H9 (cell line): ENCODE results near the gene CDH4. TPM values are rescaled to one million over a fixed set of nuclear protein-coding genes. Genes with fewer than 3 reads are reported as not detected.

ENCODE experiments used
- DNase-seq: peaks from one replicate; pipeline ENCODE4 v3.0.0-alpha.2; 2017
- H2AFZ ChIP-seq: one replicate; pipeline ENCODE4 v1.6.1; 2013; ENCODE audit warnings: mild to moderate bottlenecking, low read length, control low read depth, moderate library complexity
- H2AK5ac ChIP-seq: 2 replicates; pipeline ENCODE4 v1.6.1; 2013; ENCODE audit warnings: low read length, control low read depth, mixed read lengths; ENCODE audit not compliant: insufficient read length
- H2BK120ac ChIP-seq: one replicate; pipeline ENCODE4 v1.6.1; 2013; ENCODE audit warnings: low read depth, mild to moderate bottlenecking, low read length, control low read depth, inconsistent platforms; ENCODE audit not compliant: poor library complexity, severe bottlenecking
- H2BK12ac ChIP-seq: 2 replicates; pipeline ENCODE4 v1.6.1; 2013; ENCODE audit warnings: low read length, control low read depth, mixed read lengths, low read depth; ENCODE audit not compliant: insufficient read length
- H2BK15ac ChIP-seq: 2 replicates; pipeline ENCODE4 v1.6.1; 2013; ENCODE audit warnings: low read depth, low read length, control low read depth
- H2BK20ac ChIP-seq: one replicate; pipeline ENCODE4 v1.6.1; 2013; ENCODE audit warnings: low read depth, mild to moderate bottlenecking, low read length, control low read depth, inconsistent platforms; ENCODE audit not compliant: poor library complexity, severe bottlenecking
- H2BK5ac ChIP-seq: 2 replicates; pipeline ENCODE4 v1.6.1; 2013; ENCODE audit warnings: low read length, control low read depth, mixed read lengths; ENCODE audit not compliant: insufficient read length
- H3K14ac ChIP-seq: 2 replicates; pipeline ENCODE4 v1.6.1; 2013; ENCODE audit warnings: low read length, control low read depth; ENCODE audit not compliant: insufficient read depth
- H3K18ac ChIP-seq: 2 replicates; pipeline ENCODE4 v1.6.1; 2013; ENCODE audit warnings: low read depth, mild to moderate bottlenecking, mixed read lengths, low read length, control low read depth; ENCODE audit not compliant: insufficient read length
- H3K23ac ChIP-seq: 2 replicates; pipeline ENCODE4 v1.6.1; 2013; ENCODE audit warnings: low read length, control low read depth, mixed read lengths, low read depth; ENCODE audit not compliant: insufficient read length
- H3K23me2 ChIP-seq: 2 replicates; pipeline ENCODE4 v1.6.1; 2013; ENCODE audit warnings: low read depth, mild to moderate bottlenecking, mixed read lengths, low read length, control low read depth; ENCODE audit not compliant: insufficient read length, poor library complexity, severe bottlenecking
- H3K27ac ChIP-seq: 2 replicates; pipeline ENCODE4 v1.5.1; 2013; ENCODE audit warnings: low read length, control low read depth, mixed read lengths, low read depth; ENCODE audit not compliant: insufficient read length
- H3K27me3 ChIP-seq: 2 replicates; pipeline ENCODE4 v1.6.1; 2013; ENCODE audit warnings: low read length, control low read depth, inconsistent platforms; ENCODE audit not compliant: insufficient read depth
- H3K4ac ChIP-seq: 2 replicates; pipeline ENCODE4 v1.6.1; 2013; ENCODE audit warnings: low read depth, mild to moderate bottlenecking, control low read depth, inconsistent platforms, low read length, moderate library complexity
- H3K4me1 ChIP-seq: 2 replicates; pipeline ENCODE4 v1.6.1; 2013; ENCODE audit warnings: low read length, control low read depth, inconsistent platforms; ENCODE audit not compliant: insufficient read depth
- H3K4me2 ChIP-seq: 2 replicates; pipeline ENCODE4 v1.6.1; 2013; ENCODE audit warnings: low read length, control low read depth, mixed read lengths; ENCODE audit not compliant: insufficient read length, insufficient read depth
- H3K56ac ChIP-seq: 2 replicates; pipeline ENCODE4 v1.6.1; 2013; ENCODE audit warnings: low read depth, mild to moderate bottlenecking, mixed read lengths, low read length, control low read depth; ENCODE audit not compliant: insufficient read length
- H3K79me1 ChIP-seq: 2 replicates; pipeline ENCODE4 v1.6.1; 2013; ENCODE audit warnings: low read depth, mild to moderate bottlenecking, moderate library complexity, low read length, control low read depth, inconsistent platforms; ENCODE audit not compliant: insufficient read depth, poor library complexity, severe bottlenecking
- H3K79me2 ChIP-seq: 2 replicates; pipeline ENCODE4 v1.6.1; 2013; ENCODE audit warnings: low read length, control low read depth, inconsistent platforms; ENCODE audit not compliant: insufficient read depth
- H3K9ac ChIP-seq: 2 replicates; pipeline ENCODE4 v1.6.1; 2013; ENCODE audit warnings: low read length, control low read depth, mixed read lengths; ENCODE audit not compliant: insufficient read length; ENCODE audit errors: extremely low read depth
- H3K9me3 ChIP-seq: one replicate; pipeline ENCODE4 v1.6.1; 2013; ENCODE audit warnings: low read depth, low read length, inconsistent platforms; ENCODE audit not compliant: control insufficient read depth
- H3T11ph ChIP-seq: one replicate; pipeline ENCODE4 v1.6.1; 2013; ENCODE audit warnings: mild to moderate bottlenecking, low read length, control low read depth, inconsistent platforms
- H4K20me1 ChIP-seq: one replicate; pipeline ENCODE4 v1.6.1; 2013; ENCODE audit not compliant: control insufficient read depth, insufficient read length, insufficient read depth
- H4K5ac ChIP-seq: 2 replicates; pipeline ENCODE4 v1.6.1; 2013; ENCODE audit warnings: low read depth, mild to moderate bottlenecking, mixed read lengths, low read length, control low read depth; ENCODE audit not compliant: insufficient read length
- H4K8ac ChIP-seq: replicated peaks from 2 replicates; pipeline ENCODE4 v1.6.1; 2013; ENCODE audit warnings: low read length, control low read depth, mixed read lengths, low read depth; ENCODE audit not compliant: insufficient read length
- H4K91ac ChIP-seq: 2 replicates; pipeline ENCODE4 v1.6.1; 2013; ENCODE audit warnings: low read depth, mild to moderate bottlenecking, moderate library complexity, mixed read lengths, low read length, control low read depth; ENCODE audit not compliant: insufficient read length
- H3K27ac Mint-ChIP-seq, 3 experiments: 2 replicates in 2 of 3; 3 replicates in 1 of 3; pipeline ENCODE4 v1.8.0; 2020 to 2021; ENCODE audit warnings: mixed read lengths in 3 of 3, mild to moderate bottlenecking in 1 of 3, moderate library complexity in 1 of 3
- H3K27me3 Mint-ChIP-seq: 2 replicates; pipeline ENCODE4 v1.8.0; 2021; ENCODE audit warnings: low read depth, mild to moderate bottlenecking, moderate library complexity, mixed read lengths
- H3K36me3 Mint-ChIP-seq, 3 experiments: 2 replicates in 2 of 3; 3 replicates in 1 of 3; pipeline ENCODE4 v1.8.0; 2020 to 2021; ENCODE audit warnings: low read depth in 3 of 3, mixed read lengths in 3 of 3; ENCODE audit not compliant: insufficient read depth in 1 of 3
- H3K4me1 Mint-ChIP-seq, 2 experiments: 2 replicates each; pipeline ENCODE4 v1.8.0; 2020; ENCODE audit warnings: mixed read lengths in 2 of 2
- H3K4me3 Mint-ChIP-seq, 2 experiments: 2 replicates in 1 of 2; 3 replicates in 1 of 2; pipeline ENCODE4 v1.8.0; 2020 to 2021; ENCODE audit warnings: mild to moderate bottlenecking in 2 of 2, mixed read lengths in 2 of 2, moderate library complexity in 1 of 2
- H3K9me3 Mint-ChIP-seq, 2 experiments: 2 replicates in 1 of 2; 3 replicates in 1 of 2; pipeline ENCODE4 v1.8.0; 2020; ENCODE audit warnings: mild to moderate bottlenecking in 2 of 2, mixed read lengths in 2 of 2, moderate library complexity in 1 of 2
- WGBS: extraction: QIAGEN DNeasy Blood & Tissue Kit; methylation state at CpG from one replicate; pipeline ENCODE4 v1.1.7; 2013; ENCODE audit warnings: missing lambda C conversion rate, low lambda C conversion rate, mixed read lengths; ENCODE audit not compliant: insufficient read length; ENCODE audit errors: extremely low coverage; 5-methylcytosine and 5-hydroxymethylcytosine counted together
- total RNA-seq: library from RNA; stranded (reverse); gene quantifications from 2 replicates; pipeline ENCODE4 v1.2.1, GENCODE V29; 2021
- TF ChIP-seq, protein P1 (sequence below): fragments of 200-600 bp; sonication (generic); conservative IDR thresholded peaks from 3 replicates; pipeline ENCODE4 v1.8.0; 2021; ENCODE audit warnings: antibody characterized with exemption, mild to moderate bottlenecking

CDH4 gene
- total RNA-seq, 1 experiment from 2014 or later, result 3.0 TPM

DNA sequence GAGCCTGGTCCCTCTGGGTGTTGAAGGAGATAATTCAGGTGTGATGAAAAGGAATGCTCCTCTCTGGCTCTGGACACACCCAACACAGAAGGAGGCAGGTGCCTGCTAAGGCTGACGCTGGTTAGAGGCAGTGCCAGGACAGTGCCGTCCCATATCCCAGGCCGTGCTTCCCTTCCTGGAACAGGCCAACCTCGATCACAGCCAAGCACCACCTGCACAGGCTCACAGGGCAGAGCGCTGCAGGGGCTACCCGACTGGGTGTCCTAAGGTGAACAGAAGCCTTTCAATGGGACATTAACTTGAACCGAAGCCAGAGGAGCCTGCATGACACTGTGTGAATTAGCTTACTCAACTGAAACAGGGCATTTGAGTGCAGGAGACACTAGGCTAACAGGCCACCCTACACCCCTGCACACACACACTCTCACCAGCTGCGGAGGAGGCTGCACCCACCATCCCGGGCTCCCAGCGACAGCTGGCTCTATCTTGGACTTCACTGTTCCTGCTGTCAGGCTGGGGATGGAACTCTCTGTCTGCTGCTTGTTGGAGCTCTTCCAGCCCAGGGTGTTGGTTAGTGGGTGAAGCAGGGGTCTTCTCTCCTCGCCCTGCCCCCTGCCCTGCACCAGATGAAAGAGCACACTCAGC is 466.4 kb downstream of the CDH4 start:
- Histone ChIP-seq H4K5ac (no peak overlapping the region), H3K18ac (no peak overlapping the region), H3K14ac (no peak overlapping the region), H3K27me3 (no peaks in the 10 kb centered on the region; the same call in 1 of the 2 replicates), H3K56ac (no peak overlapping the region), H2BK12ac (no peak overlapping the region), H3K9me3 (no peaks in the 10 kb centered on the region), H2BK5ac (no peak overlapping the region), H3K23ac (no peak overlapping the region), H3K4me2 (no peak overlapping the region), H3K9ac (no peak overlapping the region), H2BK120ac (no peak overlapping the region), H3K23me2 (no peaks in the 10 kb centered on the region), H2AFZ (no peak overlapping the region), H3K4ac (no peak overlapping the region), H4K20me1 (no peaks in the 10 kb centered on the region), H3T11ph (no peak overlapping the region), H3K79me2 (no peaks in the 10 kb centered on the region), H2BK20ac (no peak overlapping the region), H2AK5ac (no peak overlapping the region), H3K27ac (no peak overlapping the region), H3K79me1 (no peaks in the 10 kb centered on the region), H4K91ac (no peak overlapping the region), H3K4me1 (no peaks in the 10 kb centered on the region; the same call in 1 of the 2 replicates), H2BK15ac (no peak overlapping the region), H4K8ac (no peak overlapping the region)
- H3K4me1 Mint-ChIP-seq, result peaks cover 22 to 29% of the 10 kb centered on the region in 2 experiments
- no peak overlapping the region for H3K4me3 Mint-ChIP-seq
- DNase-seq, result no peak
- H3K36me3 Mint-ChIP-seq, result peaks cover 0 to 5% (median 0%) of the 10 kb centered on the region in 3 experiments; a peak in 1 of 7 replicates
- TF ChIP-seq, protein P1, sequence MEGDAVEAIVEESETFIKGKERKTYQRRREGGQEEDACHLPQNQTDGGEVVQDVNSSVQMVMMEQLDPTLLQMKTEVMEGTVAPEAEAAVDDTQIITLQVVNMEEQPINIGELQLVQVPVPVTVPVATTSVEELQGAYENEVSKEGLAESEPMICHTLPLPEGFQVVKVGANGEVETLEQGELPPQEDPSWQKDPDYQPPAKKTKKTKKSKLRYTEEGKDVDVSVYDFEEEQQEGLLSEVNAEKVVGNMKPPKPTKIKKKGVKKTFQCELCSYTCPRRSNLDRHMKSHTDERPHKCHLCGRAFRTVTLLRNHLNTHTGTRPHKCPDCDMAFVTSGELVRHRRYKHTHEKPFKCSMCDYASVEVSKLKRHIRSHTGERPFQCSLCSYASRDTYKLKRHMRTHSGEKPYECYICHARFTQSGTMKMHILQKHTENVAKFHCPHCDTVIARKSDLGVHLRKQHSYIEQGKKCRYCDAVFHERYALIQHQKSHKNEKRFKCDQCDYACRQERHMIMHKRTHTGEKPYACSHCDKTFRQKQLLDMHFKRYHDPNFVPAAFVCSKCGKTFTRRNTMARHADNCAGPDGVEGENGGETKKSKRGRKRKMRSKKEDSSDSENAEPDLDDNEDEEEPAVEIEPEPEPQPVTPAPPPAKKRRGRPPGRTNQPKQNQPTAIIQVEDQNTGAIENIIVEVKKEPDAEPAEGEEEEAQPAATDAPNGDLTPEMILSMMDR, result no peak
- H3K27ac Mint-ChIP-seq, result peak overlapping the region in 1 of 3 experiments; percentile 68; a peak in 3 of 7 replicates
- H3K9me3 Mint-ChIP-seq, result peaks cover 13 to 15% of the 10 kb centered on the region in 2 experiments; a peak in 4 of 5 replicates
- peaks cover 56% of the 10 kb centered on the region for H3K27me3 Mint-ChIP-seq
- no CpG with 5 or more reads among the region's 11 CpGs for WGBS
